Heart left ventricle (tissue), 16 donors: ENCODE data around the gene APOLD1. TPM values are rescaled to one million over a fixed set of nuclear protein-coding genes. Genes with fewer than 3 reads are reported as not detected.

Experiments
- ATAC-seq, 4 donors: fragments of 200-7000 bp; cut with Tn5 transposase; one replicate each; pipeline ENCODE4 v1.9.1; 2020 to 2022; ENCODE audit warnings: moderate library complexity in 4 of 4, mild to moderate bottlenecking in 3 of 4, moderate number of reproducible peaks in 1 of 4
- DNase-seq, 5 donors: peaks; one replicate each; pipeline ENCODE4 v3.0.0-alpha.2; 2020
- H3K27ac ChIP-seq, 12 donors: fragments of 200-600 bp; sonication (generic) in 4 of 12; one replicate each; pipeline versions ENCODE4 v1.5.0 to v1.8.0; 2016 to 2022; ENCODE audit warnings: mild to moderate bottlenecking in 2 of 12
- H3K27me3 ChIP-seq, 9 donors: fragments of 200-600 bp; sonication (generic) in 2 of 9; one replicate each; pipeline versions ENCODE4 v1.5.1 to v1.8.0; 2016 to 2022; ENCODE audit warnings: mild to moderate bottlenecking in 3 of 9
- H3K36me3 ChIP-seq, 9 donors: fragments of 200-600 bp; sonication (generic) in 2 of 9; one replicate each; pipeline versions ENCODE4 v1.5.0 to v1.8.0; 2018 to 2022; ENCODE audit warnings: mild to moderate bottlenecking in 2 of 9
- H3K4me1 ChIP-seq, 12 donors: fragments of 200-600 bp; sonication (generic) in 4 of 12; one replicate each; pipeline versions ENCODE4 v1.5.0 to v1.8.0; 2016 to 2022; ENCODE audit warnings: mild to moderate bottlenecking in 3 of 12
- H3K4me3 ChIP-seq, 12 donors: fragments of 200-600 bp; sonication (generic) in 4 of 12; one replicate each; pipeline versions ENCODE4 v1.5.0 to v1.8.0; 2017 to 2022; ENCODE audit warnings: mild to moderate bottlenecking in 9 of 12, moderate library complexity in 4 of 12
- H3K9me3 ChIP-seq, 12 donors: fragments of 200-600 bp; sonication (generic) in 4 of 12; one replicate each; pipeline versions ENCODE4 v1.5.0 to v1.8.0; 2016 to 2022; ENCODE audit warnings: mild to moderate bottlenecking in 1 of 12
- CTCF ChIP-seq, 12 donors: fragments of 200-600 bp; sonication (generic) in 4 of 12; IDR thresholded peaks; one replicate each; pipeline versions ENCODE4 v1.5.0 to v1.8.0; 2018 to 2022; ENCODE audit warnings: antibody characterized with exemption in 12 of 12, mild to moderate bottlenecking in 5 of 12
- POLR2A ChIP-seq, 2 donors: fragments of 450-650 bp; IDR thresholded peaks; one replicate each; pipeline ENCODE4 v1.6.1; 2017; ENCODE audit warnings: antibody characterized with exemption in 2 of 2, mild to moderate bottlenecking in 2 of 2, moderate library complexity in 2 of 2
- WGBS, 4 donors: extraction: QIAGEN DNeasy Blood & Tissue Kit in 2 of 4; methylation state at CpG; one replicate each; pipeline versions ENCODE4 v1.1.5 to v1.1.7; 2013 to 2018; 5-methylcytosine and 5-hydroxymethylcytosine counted together
- intact Hi-C, 10 donors: fragments of 100-400 bp; cut with DNase I; formaldehyde crosslinking; loops; one replicate each; pipeline versions ENCODE4 v1.11.1 to v1.14.2; 2022
- polyA plus RNA-seq, 2 donors: library from polyadenylated mRNA; stranded (reverse); fragments of 200-250 nt; gene quantifications; one replicate each; pipeline ENCODE4 v1.2.3, GENCODE V29; 2013
- total RNA-seq, 9 donors: library from RNA; depleted of rRNA in 2 of 9; stranded (reverse); fragments of >200 nt in 2 of 9; fragmentation: NEBNext Ultra II Directional in 3 of 9; extraction: Animal tissue kit (Norgen Biotek cat#: 25700) in 3 of 9; gene quantifications; one replicate each; pipeline versions ENCODE4 v1.1.0 to v1.2.4, GENCODE V29; 2016 to 2023
- donor health status: ischemic (EF 13 %, LVEDD 7.1; RV severe dilation, severe dysfunction).
- donor health status: healthy with polysubstance abuse.
- donor health status: DM: no; HTN: yes; CAD: no.
- donor health status: DM: no; HTN: no; CAD: no.
- donor health status: ischemic (EF 25% LVEDD 6.9; RV normal size, moderate dysfunction).
- donor health status: ischemic (EF 25% LVEDD 5.7; RV mildly dilated, moderate dysfunction).
- donor health status: healthy.
- donor health status: DM: yes; HTN: yes; CAD: no.
- donor health status: ischemic (EF 35%, LVEDD 5.7; RV mildly dilated, moderate dysfunction).
- donor health status: nonischemic (EF 11% LVEDD 7.7; RV severe dilation, severe dysfunction).
- donor health status: DM: yes; HTN: yes; CAD: no.
- donor health status: PGD.
- donor health status: ischemic (EF 29% LVEDD 5.4; RV normal size, mild dysfunction).
- donor health status: nonischemic (EF 23%, LVEDD 6.1; RV moderate dilation, normal function).

The APOLD1 gene
- total and polyA plus RNA-seq, 11 donors = 7.1 to 45.0 (median 15.2) TPM

GRCh38 chr12:12794686-12795085 is 9.2 kb downstream of the APOLD1 start:
- no peak overlapping the region for H3K4me3 ChIP-seq
- DNase-seq = no peak
- H3K4me1 ChIP-seq = peaks cover 0 to 25% (median 12%) of the 10 kb centered on the region in 12 donors
- ATAC-seq = no peak
- no peaks in the 10 kb centered on the region for H3K9me3 ChIP-seq
- H3K27me3 ChIP-seq = no peaks in the 10 kb centered on the region
- 90 to 97% (median 94%) methylated on average over 2 of the region's 2 CpGs for WGBS, 4 donors
- no peaks in the 10 kb centered on the region for H3K36me3 ChIP-seq
- H3K27ac ChIP-seq = no peak overlapping the region
- intact Hi-C loops = loop anchor here in 2 of 10 donors (5.0 kb wide), 2 partner anchors 188 to 418 kb away; no protein-coding TSS in a partner anchor
- no peak for TF ChIP-seq CTCF (IDR thresholded peaks at IDR 0.05)
- TF ChIP-seq POLR2A (IDR thresholded peaks at IDR 0.05) = no peak

GRCh38 chr12:12796171-12796570 is 10.7 kb downstream of the APOLD1 start:
- 57 to 94% (median 73%) methylated on average over 3 of the region's 3 CpGs for WGBS, 4 donors
- DNase-seq = no peak
- no peak for ATAC-seq

GRCh38 chr12:12796928-12797793 is 11.7 kb downstream of the APOLD1 start:
- DNase-seq = no peak
- Histone ChIP-seq H3K36me3 (no peaks in the 10 kb centered on the region), H3K27ac (no peak overlapping the region), H3K4me3 (no peak overlapping the region), H3K4me1 (peaks cover 0 to 9% (median 5%) of the 10 kb centered on the region in 12 donors), H3K27me3 (no peaks in the 10 kb centered on the region), H3K9me3 (no peaks in the 10 kb centered on the region)
- no peak for TF ChIP-seq POLR2A (IDR thresholded peaks at IDR 0.05)
- no peak for TF ChIP-seq CTCF (IDR thresholded peaks at IDR 0.05)
- ATAC-seq = no peak
- intact Hi-C loops = no loop called here
- 90 to 93% (median 93%) methylated on average over 9 of the region's 9 CpGs for WGBS, 4 donors

More at GRCh38 chr12:12796171-12796570, 10.7 kb downstream of the APOLD1 start:
- Histone ChIP-seq H3K4me1 (peaks cover 0 to 18% (median 11%) of the 10 kb centered on the region in 12 donors), H3K4me3 (no peak overlapping the region), H3K9me3 (no peaks in the 10 kb centered on the region), H3K27me3 (no peaks in the 10 kb centered on the region), H3K27ac (no peak overlapping the region), H3K36me3 (no peaks in the 10 kb centered on the region)
- intact Hi-C loops = no loop called here
- TF ChIP-seq CTCF (IDR thresholded peaks at IDR 0.05) (no peak), POLR2A (IDR thresholded peaks at IDR 0.05) (no peak)

GRCh38 chr12:12797794-12798152 is 12.3 kb downstream of the APOLD1 start:
- DNase-seq (no peak), ATAC-seq (no peak)
- H3K36me3 ChIP-seq = no peaks in the 10 kb centered on the region
- intact Hi-C loops = no loop called here
- peaks cover 0 to 3% (median under 1%) of the 10 kb centered on the region in 12 donors for H3K4me1 ChIP-seq
- H3K27me3 ChIP-seq = no peaks in the 10 kb centered on the region
- no peaks in the 10 kb centered on the region for H3K9me3 ChIP-seq
- no peak for TF ChIP-seq POLR2A (IDR thresholded peaks at IDR 0.05)
- no peak for TF ChIP-seq CTCF (IDR thresholded peaks at IDR 0.05)
- H3K27ac ChIP-seq = no peak overlapping the region
- 89 to 100% (median 91%) methylated on average over 3 of the region's 3 CpGs for WGBS, 4 donors
- H3K4me3 ChIP-seq = no peak overlapping the region
